ENCODE data around the gene POP7. TPM values are rescaled to one million over a fixed set of nuclear protein-coding genes. Genes with fewer than 3 reads are reported as not detected.

POP7 gene
- total and polyA plus RNA-seq, 3 donors from 2014 or later, result 21.6 to 39.4 (median 33.6) TPM

GRCh38 chr7:100673942-100674410, 31.9 kb upstream of the POP7 start:
- Histone ChIP-seq H3K27ac (peak overlapping the region; percentile 98), H3K36me3 (ENCODE audit: low read depth, missing control alignments) (no peaks in the 10 kb centered on the region), H3K27me3 (no peaks in the 10 kb centered on the region), H3K4me1 (peaks cover 7% of the 10 kb centered on the region), H3K9me3 (no peaks in the 10 kb centered on the region), H3K4me3 (peak overlapping the region; percentile 96 to 99)
- peak; percentile 67 for DNase-seq
- WGBS, 2 donors, result 0 to 1% methylated on average over 22 to 34 of the region's 34 CpGs
- TF ChIP-seq CTCF (IDR thresholded peaks at IDR 0.05) (no peak), POLR2A (IDR thresholded peaks at IDR 0.05) (no peak)
- intact Hi-C loops (cut with DNase I; ENCODE audit: low total_unique reads), result no loop called here

- no peak for DNase-seq
- H3K27me3 ChIP-seq, result no peaks in the 10 kb centered on the region
- intact Hi-C loops (cut with DNase I; ENCODE audit: low total_unique reads), result no loop called here
- no peak for TF ChIP-seq POLR2A (IDR thresholded peaks at IDR 0.05)
- no peak for TF ChIP-seq CTCF (IDR thresholded peaks at IDR 0.05)
- H3K27ac ChIP-seq, result peak overlapping the region; percentile 98
- H3K4me1 ChIP-seq, result peaks cover 13% of the 10 kb centered on the region
- no peaks in the 10 kb centered on the region for H3K36me3 ChIP-seq (ENCODE audit: low read depth, missing control alignments)
- WGBS, 2 donors, result 0% methylated on average over 18 to 43 of the region's 43 CpGs
- no peaks in the 10 kb centered on the region for H3K9me3 ChIP-seq
- H3K4me3 ChIP-seq, result peak overlapping the region; percentile 96 to 99
Measured at GRCh38 chr7:100674411-100675104, 31.4 kb upstream of the POP7 start.

- peak overlapping the region; percentile 96 to 99 for H3K4me3 ChIP-seq
- H3K27ac ChIP-seq, result peak overlapping the region; percentile 98
- intact Hi-C loops (cut with DNase I; ENCODE audit: low total_unique reads), result no loop called here
- H3K27me3 ChIP-seq, result no peaks in the 10 kb centered on the region
- TF ChIP-seq POLR2A (IDR thresholded peaks at IDR 0.05), result no peak
- no peak for TF ChIP-seq CTCF (IDR thresholded peaks at IDR 0.05)
- H3K36me3 ChIP-seq (ENCODE audit: low read depth, missing control alignments), result no peaks in the 10 kb centered on the region
- H3K9me3 ChIP-seq, result no peaks in the 10 kb centered on the region
- WGBS, 2 donors, result 0% methylated on average over 43 of the region's 46 CpGs; no CpG with 5 or more reads in 1 of the 2 donors
- DNase-seq, result no peak
- peaks cover 18% of the 10 kb centered on the region for H3K4me1 ChIP-seq
Measured at GRCh38 chr7:100675105-100675451, 30.8 kb upstream of the POP7 start.

GRCh38 chr7:100675581-100676350, 30.2 kb upstream of the POP7 start:
- H3K4me1 ChIP-seq, result peaks cover 25% of the 10 kb centered on the region
- DNase-seq, result peak; percentile 91
- no peaks in the 10 kb centered on the region for H3K9me3 ChIP-seq
- TF ChIP-seq POLR2A (IDR thresholded peaks at IDR 0.05) (no peak), CTCF (IDR thresholded peaks at IDR 0.05) (no peak)
- no peaks in the 10 kb centered on the region for H3K36me3 ChIP-seq (ENCODE audit: low read depth, missing control alignments)
- no peaks in the 10 kb centered on the region for H3K27me3 ChIP-seq
- H3K27ac ChIP-seq, result peak overlapping the region; percentile 98
- 1 to 7% methylated on average over 15 to 59 of the region's 59 CpGs for WGBS, 2 donors
- H3K4me3 ChIP-seq, result peak overlapping the region; percentile 96 to 99
- intact Hi-C loops (cut with DNase I; ENCODE audit: low total_unique reads), result no loop called here
